Ovary (tissue), 9 donors: ENCODE data around the gene SERPINI1. TPM values are rescaled to one million over a fixed set of nuclear protein-coding genes. Genes with fewer than 3 reads are reported as not detected.

Source experiments
- DNase-seq, 5 donors: peaks; one replicate each; pipeline ENCODE4 v3.0.0-alpha.2; 2019 to 2020
- H3K27ac ChIP-seq, 2 donors: fragments of 200-600 bp; one replicate each; pipeline versions ENCODE4 v1.5.1 to v1.8.0; 2019 to 2022
- H3K27me3 ChIP-seq: fragments of 200-600 bp; one replicate; pipeline ENCODE4 v1.8.0; 2022
- H3K36me3 ChIP-seq: fragments of 200-600 bp; sonication (generic); one replicate; pipeline ENCODE4 v1.5.1; 2019
- H3K4me1 ChIP-seq: one replicate; pipeline ENCODE4 v1.8.1; 2013; ENCODE audit warnings: mild to moderate bottlenecking, moderate library complexity; ENCODE audit not compliant: insufficient read depth
- H3K4me3 ChIP-seq: fragments of 200-600 bp; sonication (generic); one replicate; pipeline ENCODE4 v1.5.1; 2017
- H3K9me3 ChIP-seq, 2 donors: fragments of 200-600 bp in 1 of 2; sonication (generic) in 1 of 2; one replicate each; pipeline versions ENCODE4 v1.5.1 to v1.8.1; 2013 to 2019; ENCODE audit warnings: mild to moderate bottlenecking in 1 of 2, moderate library complexity in 1 of 2
- EP300 ChIP-seq: sonication (generic); formaldehyde crosslinking; IDR thresholded peaks from one replicate; pipeline ENCODE4 v1.6.1; 2017; ENCODE audit warnings: antibody characterized with exemption
- POLR2A ChIP-seq: fragments of 450-650 bp; IDR thresholded peaks from one replicate; pipeline ENCODE4 v1.6.1; 2017; ENCODE audit warnings: antibody characterized with exemption, mild to moderate bottlenecking, moderate library complexity
- WGBS, 3 donors: extraction: QIAGEN DNeasy Blood & Tissue Kit in 1 of 3; methylation state at CpG; one replicate each; pipeline versions ENCODE4 v1.1.5 to v1.1.7; 2013 to 2017; 5-methylcytosine and 5-hydroxymethylcytosine counted together
- intact Hi-C, 4 donors: fragments of 100-400 bp; cut with DNase I; formaldehyde crosslinking; loops; one replicate each; pipeline versions ENCODE4 v1.11.0 to v1.15.1; 2022 to 2023
- polyA plus RNA-seq, 2 donors: library from polyadenylated mRNA; stranded (reverse); fragments of 200-250 nt in 1 of 2; fragments of 350-450 nt in 1 of 2; fragmentation: Illumina TruSeq in 1 of 2; extraction: RNeasy Lipid Tissue Mini Kit (QIAGEN cat#74804) in 1 of 2; gene quantifications; one replicate each; pipeline ENCODE4 v1.2.3, GENCODE V29; 2013 to 2014
- total RNA-seq, 7 donors: library from RNA; depleted of rRNA in 2 of 7; stranded (reverse); fragments of >200 nt in 2 of 7; fragmentation: NEBNext Ultra II Directional in 3 of 7; extraction: Animal tissue kit (Norgen Biotek cat#: 25700) in 3 of 7; gene quantifications; one replicate each; pipeline versions ENCODE4 v1.1.0 to v1.2.4, GENCODE V29; 2016 to 2023
- TF ChIP-seq, protein P1 (sequence below), 3 donors: fragments of 450-650 bp in 2 of 3; fragments of 200-600 bp in 1 of 3; IDR thresholded peaks; one replicate each; pipeline versions ENCODE4 v1.5.1 to v1.8.0; 2016 to 2022; ENCODE audit warnings: antibody characterized with exemption in 3 of 3, mild to moderate bottlenecking in 1 of 3
- donor health status: DM: no; HTN: no; CAD: no; lungs with moderate emphysema.
- donor health status: DM: no; HTN: no; CAD: no.
- donor health status: Bipolar disorder and iron deficiency.
- donor health status: DM: yes; HTN: yes; CAD: no.
- donor health status: DM: no; HTN: no; CAD: no.
- donor health status: DM: yes; HTN: yes; CAD: no.

The SERPINI1 gene
- total and polyA plus RNA-seq, 9 donors, result 1.8 to 11.6 (median 5.0) TPM

- 70 to 77% (median 76%) methylated on average over 5 of the region's 5 CpGs for WGBS, 3 donors
Observed at GRCh38 chr3:167835359-167835758, 99.8 kb downstream of the SERPINI1 start.

GRCh38 chr3:167835953-167836352 lies 100.4 kb downstream of the SERPINI1 start:
- intact Hi-C loops, result no loop called here
- H3K4me3 ChIP-seq, result no peak overlapping the region
- no peak for DNase-seq
- TF ChIP-seq POLR2A (no peak), EP300 (no peak)
- TF ChIP-seq, protein P1, sequence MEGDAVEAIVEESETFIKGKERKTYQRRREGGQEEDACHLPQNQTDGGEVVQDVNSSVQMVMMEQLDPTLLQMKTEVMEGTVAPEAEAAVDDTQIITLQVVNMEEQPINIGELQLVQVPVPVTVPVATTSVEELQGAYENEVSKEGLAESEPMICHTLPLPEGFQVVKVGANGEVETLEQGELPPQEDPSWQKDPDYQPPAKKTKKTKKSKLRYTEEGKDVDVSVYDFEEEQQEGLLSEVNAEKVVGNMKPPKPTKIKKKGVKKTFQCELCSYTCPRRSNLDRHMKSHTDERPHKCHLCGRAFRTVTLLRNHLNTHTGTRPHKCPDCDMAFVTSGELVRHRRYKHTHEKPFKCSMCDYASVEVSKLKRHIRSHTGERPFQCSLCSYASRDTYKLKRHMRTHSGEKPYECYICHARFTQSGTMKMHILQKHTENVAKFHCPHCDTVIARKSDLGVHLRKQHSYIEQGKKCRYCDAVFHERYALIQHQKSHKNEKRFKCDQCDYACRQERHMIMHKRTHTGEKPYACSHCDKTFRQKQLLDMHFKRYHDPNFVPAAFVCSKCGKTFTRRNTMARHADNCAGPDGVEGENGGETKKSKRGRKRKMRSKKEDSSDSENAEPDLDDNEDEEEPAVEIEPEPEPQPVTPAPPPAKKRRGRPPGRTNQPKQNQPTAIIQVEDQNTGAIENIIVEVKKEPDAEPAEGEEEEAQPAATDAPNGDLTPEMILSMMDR (IDR thresholded peaks at IDR 0.05), result no peak
- H3K36me3 ChIP-seq, result no peaks in the 10 kb centered on the region
- H3K9me3 ChIP-seq, result no peaks in the 10 kb centered on the region
- H3K4me1 ChIP-seq, result no peaks in the 10 kb centered on the region
- WGBS, 3 donors, result 83 to 87% (median 83%) methylated on average over 4 of the region's 4 CpGs
- no peaks in the 10 kb centered on the region for H3K27me3 ChIP-seq
- no peak overlapping the region for H3K27ac ChIP-seq

More at GRCh38 chr3:167835359-167835758, 99.8 kb downstream of the SERPINI1 start:
- Histone ChIP-seq H3K27ac (no peak overlapping the region), H3K27me3 (no peaks in the 10 kb centered on the region), H3K4me3 (no peak overlapping the region), H3K4me1 (no peaks in the 10 kb centered on the region), H3K9me3 (no peaks in the 10 kb centered on the region), H3K36me3 (no peaks in the 10 kb centered on the region)
- no peak for DNase-seq
- TF ChIP-seq EP300 (no peak), POLR2A (no peak)
- TF ChIP-seq, protein P1 (IDR thresholded peaks at IDR 0.05), result no peak
- intact Hi-C loops, result no loop called here

DNA sequence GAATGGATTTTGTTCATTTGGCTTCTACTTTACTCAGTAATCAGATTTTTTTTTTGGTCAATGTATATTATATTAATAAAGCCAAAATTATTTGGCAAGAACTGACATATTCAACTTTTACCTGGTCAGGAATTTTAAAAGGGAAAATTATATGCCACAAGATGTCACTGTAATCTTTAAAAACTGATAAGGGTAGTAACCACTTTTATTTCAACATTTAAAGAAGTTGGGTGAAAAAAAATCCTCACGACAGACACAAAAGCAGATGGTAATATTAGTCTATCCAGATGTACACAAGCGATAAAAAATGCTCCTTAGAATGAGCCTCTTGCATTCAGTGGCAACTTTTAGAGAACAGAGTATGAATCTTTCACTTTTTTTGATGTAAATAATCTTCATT lies 101.9 kb downstream of the SERPINI1 start:
- intact Hi-C loops, result no loop called here
- Histone ChIP-seq H3K4me3 (no peak overlapping the region), H3K9me3 (no peaks in the 10 kb centered on the region), H3K27me3 (no peaks in the 10 kb centered on the region), H3K4me1 (no peaks in the 10 kb centered on the region), H3K27ac (no peak overlapping the region), H3K36me3 (no peaks in the 10 kb centered on the region)
- 32 to 39% (median 39%) methylated on average over 2 of the region's 2 CpGs for WGBS, 3 donors
- DNase-seq, result no peak
- no peak for TF ChIP-seq EP300
- TF ChIP-seq POLR2A, result no peak

- H3K27me3 ChIP-seq, result no peaks in the 10 kb centered on the region
- TF ChIP-seq, protein P1 (IDR thresholded peaks at IDR 0.05), result no peak
- TF ChIP-seq EP300 (no peak), POLR2A (no peak)
- H3K9me3 ChIP-seq, result no peaks in the 10 kb centered on the region
- H3K4me1 ChIP-seq, result no peaks in the 10 kb centered on the region
- no peaks in the 10 kb centered on the region for H3K36me3 ChIP-seq
- H3K4me3 ChIP-seq, result no peak overlapping the region
- no peak overlapping the region for H3K27ac ChIP-seq
- 54 to 59% (median 56%) methylated on average over 4 of the region's 4 CpGs for WGBS, 3 donors
- DNase-seq, result no peak
- intact Hi-C loops, result no loop called here
Observed at GRCh38 chr3:167839460-167840134, 104.1 kb downstream of the SERPINI1 start.

- intact Hi-C loops, result no loop called here
- 85 to 89% (median 88%) methylated on average over 3 of the region's 3 CpGs for WGBS, 3 donors
- no peaks in the 10 kb centered on the region for H3K36me3 ChIP-seq
Observed at GRCh38 chr3:167840247-167840646, 104.7 kb downstream of the SERPINI1 start.

More at GRCh38 chr3:167840247-167840646, 104.7 kb downstream of the SERPINI1 start:
- Histone ChIP-seq H3K9me3 (no peaks in the 10 kb centered on the region), H3K4me1 (no peaks in the 10 kb centered on the region), H3K27ac (no peak overlapping the region), H3K4me3 (no peak overlapping the region), H3K27me3 (no peaks in the 10 kb centered on the region)
- DNase-seq, result no peak
- TF ChIP-seq EP300, result no peak
- TF ChIP-seq, protein P1 (IDR thresholded peaks at IDR 0.05), result no peak
- TF ChIP-seq POLR2A, result no peak
